ENCODE measurements around the gene DPP6. TPM values are rescaled to one million over a fixed set of nuclear protein-coding genes. Genes with fewer than 3 reads are reported as not detected.

Gene DPP6
- total and polyA plus RNA-seq, 8 donors, result 0.29 to 1.2 (median 0.57) TPM

DNA sequence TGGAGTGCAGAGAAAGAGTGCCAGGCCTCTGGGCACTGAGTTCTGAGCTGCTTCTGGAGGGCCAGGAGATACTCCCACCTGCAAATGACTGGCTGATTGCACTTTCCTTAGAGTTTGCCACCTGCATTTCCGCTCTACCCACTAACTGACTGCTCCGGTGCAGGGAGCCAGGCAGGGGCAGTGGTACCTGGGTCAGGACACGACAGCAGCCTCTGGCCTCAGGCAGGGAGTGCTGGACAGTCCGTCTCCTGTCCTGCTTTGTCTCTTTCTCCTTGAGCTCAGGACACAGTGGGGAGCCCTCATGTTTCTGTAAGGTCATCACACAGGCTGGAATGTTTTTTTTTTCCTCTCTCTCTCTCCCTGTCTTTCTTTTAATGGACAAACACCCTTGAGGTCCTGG is 252.0 kb downstream of the DPP6 start:
- no peak overlapping the region for H3K27ac ChIP-seq
- no peak overlapping the region for H3K4me3 ChIP-seq
- no peak for DNase-seq
- no peak for ATAC-seq
- peaks cover 0 to 38% of the 10 kb centered on the region in 2 donors for H3K27me3 ChIP-seq
- no peaks in the 10 kb centered on the region for H3K9me3 ChIP-seq
- TF ChIP-seq, protein P1, sequence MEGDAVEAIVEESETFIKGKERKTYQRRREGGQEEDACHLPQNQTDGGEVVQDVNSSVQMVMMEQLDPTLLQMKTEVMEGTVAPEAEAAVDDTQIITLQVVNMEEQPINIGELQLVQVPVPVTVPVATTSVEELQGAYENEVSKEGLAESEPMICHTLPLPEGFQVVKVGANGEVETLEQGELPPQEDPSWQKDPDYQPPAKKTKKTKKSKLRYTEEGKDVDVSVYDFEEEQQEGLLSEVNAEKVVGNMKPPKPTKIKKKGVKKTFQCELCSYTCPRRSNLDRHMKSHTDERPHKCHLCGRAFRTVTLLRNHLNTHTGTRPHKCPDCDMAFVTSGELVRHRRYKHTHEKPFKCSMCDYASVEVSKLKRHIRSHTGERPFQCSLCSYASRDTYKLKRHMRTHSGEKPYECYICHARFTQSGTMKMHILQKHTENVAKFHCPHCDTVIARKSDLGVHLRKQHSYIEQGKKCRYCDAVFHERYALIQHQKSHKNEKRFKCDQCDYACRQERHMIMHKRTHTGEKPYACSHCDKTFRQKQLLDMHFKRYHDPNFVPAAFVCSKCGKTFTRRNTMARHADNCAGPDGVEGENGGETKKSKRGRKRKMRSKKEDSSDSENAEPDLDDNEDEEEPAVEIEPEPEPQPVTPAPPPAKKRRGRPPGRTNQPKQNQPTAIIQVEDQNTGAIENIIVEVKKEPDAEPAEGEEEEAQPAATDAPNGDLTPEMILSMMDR (IDR thresholded peaks at IDR 0.05), result no peak
- intact Hi-C loops (cut with DNase I), result no loop called here
- H3K4me1 ChIP-seq, result no peaks in the 10 kb centered on the region
- H3K36me3 ChIP-seq, result no peaks in the 10 kb centered on the region

DNA sequence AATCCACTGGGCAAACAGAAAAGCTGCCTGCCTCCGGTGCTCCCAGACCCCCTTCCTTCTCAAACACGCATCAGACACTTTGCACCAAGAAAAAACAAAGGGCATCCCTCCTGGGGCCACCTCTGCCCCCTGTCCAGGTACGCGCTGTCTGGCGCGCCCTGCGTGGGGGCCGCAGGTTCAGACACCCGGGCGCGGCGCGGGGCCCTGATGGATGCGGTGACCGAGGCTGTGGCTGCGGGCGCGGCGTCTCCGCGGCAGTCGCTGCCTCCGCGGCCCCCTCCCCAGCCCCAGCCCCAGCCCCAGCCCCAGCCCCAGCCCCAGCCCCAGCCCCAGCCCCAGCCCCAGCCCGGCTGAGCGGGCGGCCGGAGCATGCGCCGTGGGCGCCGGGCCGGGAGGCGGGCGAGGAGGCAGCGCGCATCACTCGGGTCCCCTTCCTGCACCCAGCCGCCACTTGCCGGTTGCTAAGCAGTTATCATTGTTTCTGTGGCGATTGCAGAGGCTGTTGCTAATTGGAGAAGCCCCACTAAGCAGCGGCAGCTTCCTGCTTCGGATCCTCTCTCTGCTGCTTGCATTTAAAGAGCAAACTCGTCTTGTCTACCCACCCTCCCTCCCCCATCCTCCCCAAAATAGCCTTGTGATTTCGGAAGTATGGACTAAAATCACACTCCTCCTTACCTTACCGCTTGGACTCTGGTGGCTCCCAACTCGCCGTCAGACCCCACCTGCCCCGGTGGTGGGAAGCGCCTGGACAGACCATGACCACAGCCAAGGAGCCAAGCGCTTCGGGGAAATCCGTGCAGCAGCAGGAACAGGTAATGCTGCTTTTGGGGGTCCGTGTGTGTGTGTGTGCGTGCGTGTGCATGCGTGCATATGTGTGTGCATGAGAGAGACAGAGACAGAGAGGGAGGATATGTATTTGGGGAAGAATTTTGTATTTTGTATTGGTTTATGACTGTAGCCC is 252.8 kb downstream of the DPP6 start:
- H3K4me3 ChIP-seq, result no peak overlapping the region
- H3K36me3 ChIP-seq, result no peaks in the 10 kb centered on the region
- no peaks in the 10 kb centered on the region for H3K4me1 ChIP-seq
- H3K27ac ChIP-seq, result no peak overlapping the region
- H3K9me3 ChIP-seq, result no peaks in the 10 kb centered on the region
- TF ChIP-seq, protein P1 (IDR thresholded peaks at IDR 0.05), result no peak
- peaks cover 0 to 38% of the 10 kb centered on the region in 2 donors for H3K27me3 ChIP-seq
- DNase-seq (no peak), ATAC-seq (no peak)
- intact Hi-C loops (cut with DNase I), result no loop called here

DNA sequence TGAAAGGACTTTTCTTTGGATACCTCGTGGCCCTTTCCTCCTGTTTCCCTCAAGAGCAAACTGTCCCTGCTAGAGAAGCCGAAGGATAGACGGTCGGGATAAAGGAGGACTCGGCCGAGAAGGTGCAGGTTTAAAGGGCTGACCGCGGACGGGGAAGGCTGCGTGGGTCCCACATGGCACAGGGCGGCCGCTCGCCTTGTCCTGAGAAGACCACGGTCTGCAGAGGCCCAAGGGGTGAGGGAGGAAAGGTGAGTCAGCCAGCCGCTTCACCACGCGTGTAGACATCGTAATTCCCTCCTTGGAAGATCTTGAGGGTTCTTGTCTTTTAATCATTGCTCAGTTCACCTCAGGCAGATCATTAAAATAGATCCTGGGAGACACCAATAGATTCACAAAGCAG is 253.8 kb downstream of the DPP6 start:
- DNase-seq (no peak), ATAC-seq (no peak)
- H3K9me3 ChIP-seq, result no peaks in the 10 kb centered on the region
- H3K4me1 ChIP-seq, result no peaks in the 10 kb centered on the region
- no peaks in the 10 kb centered on the region for H3K36me3 ChIP-seq
- TF ChIP-seq, protein P1 (IDR thresholded peaks at IDR 0.05), result no peak
- no peak overlapping the region for H3K4me3 ChIP-seq
- peaks cover 0 to 38% of the 10 kb centered on the region in 2 donors for H3K27me3 ChIP-seq
- H3K27ac ChIP-seq, result no peak overlapping the region
- intact Hi-C loops (cut with DNase I), result no loop called here

DNA sequence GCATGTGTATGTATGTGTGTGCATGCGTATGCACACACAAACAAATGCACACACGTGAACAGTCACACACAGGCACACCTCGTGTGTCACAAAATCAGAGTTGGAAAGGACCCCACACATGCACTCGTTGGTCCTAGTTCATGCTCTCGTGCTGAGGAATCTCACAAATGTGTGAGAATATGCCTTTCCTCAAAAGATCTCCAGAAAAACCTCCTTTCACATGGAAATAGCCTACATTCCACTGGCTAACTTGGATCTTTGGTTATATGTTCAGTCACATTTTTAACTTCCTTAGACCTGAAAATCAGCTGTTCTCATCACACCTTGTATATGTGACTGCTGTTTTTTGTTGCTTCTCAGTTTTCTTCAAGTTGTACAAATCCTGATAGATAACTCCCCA is 256.7 kb downstream of the DPP6 start:
- TF ChIP-seq, protein P1 (IDR thresholded peaks at IDR 0.05), result no peak
- H3K36me3 ChIP-seq, result no peaks in the 10 kb centered on the region
- H3K27me3 ChIP-seq, result peaks cover 0 to 32% of the 10 kb centered on the region in 2 donors
- H3K9me3 ChIP-seq, result no peaks in the 10 kb centered on the region
- intact Hi-C loops (cut with DNase I), result no loop called here
- DNase-seq (no peak), ATAC-seq (no peak)
- H3K4me1 ChIP-seq, result no peaks in the 10 kb centered on the region
- H3K4me3 ChIP-seq, result no peak overlapping the region
- H3K27ac ChIP-seq, result no peak overlapping the region

DNA sequence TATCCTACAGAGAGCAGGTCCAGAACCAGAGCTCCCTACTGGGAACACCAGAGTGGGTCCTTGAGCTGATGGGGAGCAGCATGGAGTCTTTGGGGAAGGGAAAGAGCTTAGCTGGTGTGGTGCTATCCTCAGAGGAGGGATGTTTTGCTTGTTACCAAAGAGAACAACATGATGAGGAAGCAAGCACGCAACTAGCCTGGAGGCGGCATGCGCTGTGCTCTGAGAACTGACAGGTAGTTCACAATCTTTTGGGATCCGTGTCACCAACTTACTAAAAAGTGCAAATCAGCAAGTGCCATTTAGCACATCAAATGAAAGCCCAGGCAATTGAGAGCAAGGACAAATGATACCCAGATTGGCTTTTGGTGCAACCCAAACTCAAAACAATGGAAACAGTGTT is 257.9 kb downstream of the DPP6 start:
- no peak overlapping the region for H3K27ac ChIP-seq

More for the DNA sequence above, 257.9 kb downstream of the DPP6 start:
- Histone ChIP-seq H3K9me3 (no peaks in the 10 kb centered on the region), H3K4me3 (no peak overlapping the region), H3K4me1 (no peaks in the 10 kb centered on the region), H3K27me3 (peaks cover 0 to 20% of the 10 kb centered on the region in 2 donors), H3K36me3 (no peaks in the 10 kb centered on the region)
- intact Hi-C loops (cut with DNase I), result no loop called here
- TF ChIP-seq, protein P1 (IDR thresholded peaks at IDR 0.05), result no peak
- ATAC-seq, result no peak
- DNase-seq, result no peak

Measured in left lung (tissue), 10 donors.